H1 (cell line): ENCODE data around the gene CAPN8. TPM values are rescaled to one million over a fixed set of nuclear protein-coding genes. Genes with fewer than 3 reads are reported as not detected.

Experiments
- CTCF ChIA-PET: fragments of 300-600 bp; sonication (Branson Sonifier 250); formaldehyde crosslinking; loops from one replicate; lab custom pipeline; 2021; ENCODE audit not compliant: partially characterized antibody; lab: Charles Lee
- POLR2A ChIA-PET: fragments of 300-600 bp; sonication (Branson Sonifier 250); formaldehyde crosslinking; loops from one replicate; lab custom pipeline; 2021; ENCODE audit warnings: inconsistent platforms; ENCODE audit not compliant: partially characterized antibody; lab: Charles Lee
- DNase-seq, 2 experiments: peaks; one replicate each; pipeline versions ENCODE4 v3.0.0 to v3.0.0-alpha.2; 2010 to 2022; ENCODE audit warnings: low spot score in 2 of 2, low read depth in 1 of 2, mixed read lengths in 1 of 2
- FAIRE-seq: peaks from 2 replicates; lab custom pipeline; 2011; peaks lifted over from hg19 to GRCh38; lab: Jason Lieb, UNC
- H2AFZ ChIP-seq: 2 replicates; pipeline ENCODE4 v1.8.1; 2012; ENCODE audit warnings: low read length, inconsistent platforms
- H2AK5ac ChIP-seq: 2 replicates; pipeline ENCODE4 v1.6.1; 2013; ENCODE audit warnings: low read depth, low read length
- H2BK120ac ChIP-seq: replicated peaks from 2 replicates; pipeline ENCODE3; 2013; ENCODE audit warnings: low read depth, low read length, inconsistent platforms
- H2BK12ac ChIP-seq: 2 replicates; pipeline ENCODE4 v1.6.1; 2013; ENCODE audit warnings: low read depth, low read length
- H2BK15ac ChIP-seq: 2 replicates; pipeline ENCODE4 v1.6.1; 2013; ENCODE audit warnings: low read length
- H2BK20ac ChIP-seq: 2 replicates; pipeline ENCODE4 v1.6.1; 2013; ENCODE audit warnings: low read length
- H2BK5ac ChIP-seq: 2 replicates; pipeline ENCODE4 v1.6.1; 2013; ENCODE audit warnings: low read depth, low read length
- H3K14ac ChIP-seq: 2 replicates; pipeline ENCODE4 v1.6.1; 2013; ENCODE audit warnings: inconsistent platforms; ENCODE audit not compliant: insufficient read length
- H3K18ac ChIP-seq: 2 replicates; pipeline ENCODE4 v1.6.1; 2013; ENCODE audit warnings: low read length; ENCODE audit errors: extremely low read depth
- H3K23ac ChIP-seq: 2 replicates; pipeline ENCODE4 v1.6.1; 2013; ENCODE audit warnings: inconsistent platforms; ENCODE audit not compliant: insufficient read length
- H3K23me2 ChIP-seq: 2 replicates; pipeline ENCODE4 v1.6.1; 2013; ENCODE audit warnings: low read depth, low read length
- H3K27ac ChIP-seq: 2 replicates; pipeline ENCODE4 v1.6.1; 2011; ENCODE audit warnings: low read depth, low read length, inconsistent platforms
- H3K27me3 ChIP-seq, 4 experiments: replicated peaks in 1 of 4; 1 replicate in 1 of 4; 2 replicates in 3 of 4; pipeline versions ENCODE4 v1.6.1 to v1.8.1; 2011 to 2013; ENCODE audit warnings: low read length in 3 of 4, mild to moderate bottlenecking in 3 of 4, inconsistent platforms in 2 of 4, mixed read lengths in 2 of 4, moderate library complexity in 1 of 4; ENCODE audit not compliant: control insufficient read depth in 3 of 4, insufficient read depth in 3 of 4; ENCODE audit errors: extremely low read depth in 1 of 4
- H3K36me3 ChIP-seq, 4 experiments: 2 replicates each; pipeline versions ENCODE4 v1.6.1 to v1.8.1; 2011 to 2013; ENCODE audit warnings: mild to moderate bottlenecking in 4 of 4, low read length in 3 of 4, moderate library complexity in 2 of 4, control low read depth in 1 of 4, inconsistent platforms in 1 of 4; ENCODE audit not compliant: insufficient read depth in 4 of 4, control insufficient read depth in 2 of 4
- H3K4ac ChIP-seq: replicated peaks from 2 replicates; pipeline ENCODE3; 2013; ENCODE audit warnings: low read length, low read depth, mixed read lengths, inconsistent platforms; ENCODE audit not compliant: insufficient read length
- H3K4me1 ChIP-seq, 4 experiments: replicated peaks in 1 of 4; 1 replicate in 1 of 4; 2 replicates in 3 of 4; pipeline versions ENCODE4 v1.6.1 to v1.8.1; 2011 to 2013; ENCODE audit warnings: low read length in 3 of 4, inconsistent platforms in 2 of 4, mixed read lengths in 1 of 4; ENCODE audit not compliant: insufficient read depth in 4 of 4, control insufficient read depth in 3 of 4
- H3K4me2 ChIP-seq, 2 experiments: 2 replicates each; pipeline versions ENCODE4 v1.6.1 to v1.8.1; 2011 to 2013; ENCODE audit warnings: low read depth in 2 of 2, low read length in 2 of 2, control low read depth in 1 of 2, inconsistent platforms in 1 of 2, mild to moderate bottlenecking in 1 of 2; ENCODE audit not compliant: insufficient read depth in 1 of 2
- H3K4me3 ChIP-seq, 4 experiments: fragments of 200-600, 300-600 bp in 1 of 4; sonication (generic), shearing (Covaris generic), sonication (Bioruptor Twin) in 1 of 4; 2 replicates each; pipeline versions ENCODE4 v1.5.1 to v1.8.1; 2011 to 2016; ENCODE audit warnings: low read length in 4 of 4, low read depth in 3 of 4, control low read depth in 2 of 4, inconsistent platforms in 2 of 4, mild to moderate bottlenecking in 2 of 4, mixed read lengths in 1 of 4, moderate library complexity in 1 of 4; ENCODE audit not compliant: insufficient read depth in 2 of 4; ENCODE audit errors: extremely low read depth in 1 of 4
- H3K56ac ChIP-seq: replicated peaks from 2 replicates; pipeline ENCODE3; 2013; ENCODE audit warnings: low read depth, mild to moderate bottlenecking, mixed read lengths, low read length, inconsistent platforms; ENCODE audit not compliant: insufficient read length
- H3K79me1 ChIP-seq: 2 replicates; pipeline ENCODE4 v1.6.1; 2013; ENCODE audit warnings: low read depth, low read length, control low read depth
- H3K79me2 ChIP-seq, 2 experiments: 2 replicates each; pipeline versions ENCODE4 v1.6.1 to v1.8.1; 2012 to 2013; ENCODE audit warnings: low read length in 2 of 2, mild to moderate bottlenecking in 2 of 2, inconsistent platforms in 1 of 2; ENCODE audit not compliant: insufficient read depth in 2 of 2, control insufficient read depth in 1 of 2
- H3K9ac ChIP-seq, 4 experiments: replicated peaks in 1 of 4; 1 replicate in 1 of 4; 2 replicates in 3 of 4; pipeline versions ENCODE4 v1.6.1 to v1.8.1; 2011 to 2013; ENCODE audit warnings: low read depth in 3 of 4, low read length in 3 of 4, control low read depth in 2 of 4, mild to moderate bottlenecking in 2 of 4, moderate library complexity in 2 of 4, inconsistent platforms in 1 of 4; ENCODE audit errors: extremely low read depth in 1 of 4
- H3K9me3 ChIP-seq, 2 experiments: 2 replicates each; pipeline versions ENCODE4 v1.6.1 to v1.8.1; 2012 to 2013; ENCODE audit warnings: mild to moderate bottlenecking in 2 of 2, moderate library complexity in 2 of 2, control low read depth in 1 of 2, inconsistent platforms in 1 of 2, low read depth in 1 of 2, low read length in 1 of 2, mixed read lengths in 1 of 2; ENCODE audit not compliant: insufficient read depth in 2 of 2
- H4K20me1 ChIP-seq, 2 experiments: replicated peaks in 1 of 2; 2 replicates each; pipeline versions ENCODE3 to v1.8.1; 2011 to 2013; ENCODE audit warnings: inconsistent platforms in 2 of 2, low read length in 2 of 2, mild to moderate bottlenecking in 1 of 2; ENCODE audit not compliant: insufficient read depth in 2 of 2, control insufficient read depth in 1 of 2
- H4K5ac ChIP-seq: 2 replicates; pipeline ENCODE4 v1.6.1; 2013; ENCODE audit warnings: low read length, low read depth, mixed read lengths, inconsistent platforms; ENCODE audit not compliant: insufficient read length
- H4K8ac ChIP-seq: 2 replicates; pipeline ENCODE4 v1.8.0; 2013; ENCODE audit warnings: mild to moderate bottlenecking, moderate library complexity, low read length, inconsistent platforms; ENCODE audit not compliant: insufficient read depth; ENCODE audit errors: extremely low read depth
- H4K91ac ChIP-seq: replicated peaks from 2 replicates; pipeline ENCODE3; 2013; ENCODE audit warnings: low read length, mixed read lengths, inconsistent platforms; ENCODE audit not compliant: insufficient read length
- CREB1 ChIP-seq: IDR thresholded peaks from 2 replicates; pipeline ENCODE4 v1.6.1; 2012; ENCODE audit warnings: inconsistent platforms
- EGR1 ChIP-seq: IDR thresholded peaks from 2 replicates; pipeline ENCODE4 v1.6.1; 2011; ENCODE audit warnings: low read depth, low read length, borderline replicate concordance
- FOSL1 ChIP-seq: IDR thresholded peaks from 2 replicates; pipeline ENCODE4 v1.6.1; 2011; ENCODE audit warnings: mild to moderate bottlenecking, low read depth, low read length, moderate library complexity; ENCODE audit not compliant: insufficient read depth
- HDAC6 ChIP-seq: IDR thresholded peaks from one replicate; pipeline ENCODE4 v1.7.1; 2012; ENCODE audit warnings: low read depth, mild to moderate bottlenecking, inconsistent platforms, low read length, moderate library complexity
- KDM5A ChIP-seq: fragments of 200-600 bp; IDR thresholded peaks from 2 replicates; pipeline ENCODE4 v1.7.1; 2012; ENCODE audit warnings: mild to moderate bottlenecking, low read length, inconsistent platforms, mixed read lengths
- NRF1 ChIP-seq: IDR thresholded peaks from 2 replicates; pipeline ENCODE4 v1.6.1; 2011; ENCODE audit warnings: mild to moderate bottlenecking, low read depth, low read length, improper control_type of control experiment
- SP1 ChIP-seq: IDR thresholded peaks from 2 replicates; pipeline ENCODE4 v1.6.1; 2011; ENCODE audit warnings: low read depth, low read length
- YY1 ChIP-seq: IDR thresholded peaks from 2 replicates; pipeline ENCODE4 v1.6.1; 2011; ENCODE audit warnings: low read depth, mild to moderate bottlenecking, low read length
- WGBS, 2 experiments: shearing (Covaris generic) in 1 of 2; methylation state at CpG; one replicate each; pipeline versions ENCODE4 v1.1.6 to v1.1.7; 2013 to 2015; ENCODE audit warnings: low lambda C conversion rate in 2 of 2, mixed read lengths in 2 of 2, inconsistent platforms in 1 of 2, low coverage in 1 of 2, missing lambda C conversion rate in 1 of 2; ENCODE audit not compliant: insufficient replicate concordance in 2 of 2, insufficient coverage in 1 of 2, insufficient read length in 1 of 2; ENCODE audit errors: extremely low coverage in 1 of 2, missing lambda C conversion rate in 1 of 2; 5-methylcytosine and 5-hydroxymethylcytosine counted together
- polyA plus RNA-seq, 7 experiments: library from polyadenylated mRNA; depleted of rRNA in 3 of 7; stranded (reverse) in 5 of 7; unstranded in 2 of 7; fragments of >200 nt in 5 of 7; fragments of 200-250 nt in 2 of 7; gene quantifications; 1 replicate in 5 of 7; 2 replicates in 1 of 7; 4 replicates in 1 of 7; pipeline versions ENCODE4 v1.2.1 to v1.2.3, GENCODE V29; 2011 to 2013; ENCODE audit warnings: missing spikeins in 2 of 7, mixed read lengths in 2 of 7
- total RNA-seq: library from RNA; stranded (reverse); fragmentation: NEBNext Ultra II Directional; extraction: Animal tissue kit (Norgen Biotek cat#: 25700); gene quantifications from 2 replicates; pipeline ENCODE4 v1.2.1, GENCODE V29; 2021

CAPN8 gene
- total and polyA plus RNA-seq, 2 of the 8 experiments (the other 6 are each of a cell fraction or from before 2014, with no cell fraction given): 0.20 to 0.26 TPM

DNA sequence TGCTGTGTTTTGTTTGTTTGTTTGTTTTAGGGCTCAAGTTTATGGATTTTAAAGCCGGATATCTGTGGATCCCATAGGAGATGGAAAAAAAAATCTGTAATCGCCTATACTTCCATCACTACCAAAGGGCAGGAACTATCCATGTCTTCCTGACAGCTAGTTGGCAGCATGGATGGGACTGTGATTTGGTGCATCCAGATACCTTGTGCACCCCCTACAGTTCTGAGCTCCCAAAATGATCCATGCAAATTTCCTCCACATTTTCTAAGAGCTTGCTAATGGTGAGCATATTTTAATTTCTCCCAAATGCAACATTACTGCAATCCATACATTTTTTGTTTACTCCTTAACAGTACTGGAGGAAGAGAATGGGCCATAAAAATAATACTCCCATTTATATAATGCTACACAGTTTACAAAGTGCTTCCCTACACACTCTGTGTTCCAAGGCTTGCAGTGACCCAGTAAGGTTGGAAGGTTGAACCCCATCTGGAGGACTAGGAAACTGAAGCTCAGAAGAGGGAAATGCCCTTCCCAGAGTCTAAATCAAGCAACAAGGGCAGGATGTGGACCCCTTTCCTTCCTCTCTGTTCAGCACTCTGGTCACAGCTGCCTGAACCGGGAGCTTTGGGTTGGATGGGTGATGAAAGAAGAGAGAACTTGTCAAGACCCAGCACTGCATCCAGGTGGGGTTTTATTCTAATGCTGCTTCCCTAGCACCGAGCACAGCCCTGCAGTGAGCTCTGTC lies 48.0 kb downstream of the CAPN8 start:
- Histone ChIP-seq H4K20me1 (no peaks in the 10 kb centered on the region), H2BK15ac (no peak overlapping the region), H2BK20ac (no peak overlapping the region), H3K79me2 (no peaks in the 10 kb centered on the region), H2BK120ac (no peak overlapping the region), H3K9ac (no peak overlapping the region), H3K4me2 (no peak overlapping the region), H2BK12ac (no peak overlapping the region), H2AFZ (no peak overlapping the region), H3K4me3 (no peak overlapping the region), H3K23me2 (no peaks in the 10 kb centered on the region), H3K14ac (no peak overlapping the region), H3K23ac (no peak overlapping the region), H4K5ac (no peak overlapping the region), H3K4me1 (peaks cover 0 to 6% (median 1%) of the 10 kb centered on the region in 4 experiments; a peak in 3 of 7 replicates), H3K79me1 (no peaks in the 10 kb centered on the region), H3K36me3 (no peaks in the 10 kb centered on the region), H3K56ac (no peak overlapping the region), H3K9me3 (0 out of 4 replicates have a peak, but pooled peaks cover 0 to 2% of the 10 kb centered on the region in 2 experiments), H2AK5ac (no peak overlapping the region), H3K27ac (no peak overlapping the region), H3K18ac (no peak overlapping the region), H2BK5ac (no peak overlapping the region), H4K8ac (no peak overlapping the region), H3K27me3 (no peaks in the 10 kb centered on the region; a peak in 1 of 7 replicates), H4K91ac (no peak overlapping the region), H3K4ac (no peak overlapping the region)
- WGBS, 2 experiments: 86% methylated on average over 4 of the region's 4 CpGs; no CpG with 5 or more reads in 1 of the 2 experiments
- ChIA-PET POLR2A (interaction anchor here (1.7 kb wide), 1 partner anchor 10 kb away, joined by 3 read pairs; no protein-coding TSS in a partner anchor), CTCF (interaction anchor here (0.7 to 6.5 kb wide), 11 partner anchors 8 to 484 kb away, joined by 3 to 52 read pairs (median 4); no protein-coding TSS in a partner anchor)
- DNase-seq (no peak), FAIRE-seq (no peak)
- TF ChIP-seq HDAC6 (no peak), FOSL1 (no peak), YY1 (no peak), NRF1 (no peak), CREB1 (no peak), EGR1 (no peak), SP1 (no peak), KDM5A (no peak)
